BLaER1 treated with 17β-estradiol and CSF1 and Interleukin-3, amounts not matched to agents 10 nM and 100 nM (cell line): Measurements from ENCODE around the gene IMP4.

Experiments used
- H3K27ac ChIP-seq, 11 experiments: shearing (Covaris generic); formaldehyde crosslinking; 2 replicates each; pipeline ENCODE4 v1.8.1; 2022
- H3K27me3 ChIP-seq, 11 experiments: shearing (Covaris generic); formaldehyde crosslinking; 2 replicates each; pipeline ENCODE4 v1.8.1; 2022
- H3K36me3 ChIP-seq, 11 experiments: shearing (Covaris generic); formaldehyde crosslinking; 2 replicates each; pipeline ENCODE4 v1.8.1; 2022
- H3K4me1 ChIP-seq, 10 experiments: shearing (Covaris generic); formaldehyde crosslinking; 2 replicates each; pipeline ENCODE4 v1.8.1; 2022
- H3K4me2 ChIP-seq, 11 experiments: shearing (Covaris generic); formaldehyde crosslinking; 2 replicates each; pipeline ENCODE4 v1.8.1; 2022
- H3K4me3 ChIP-seq, 10 experiments: shearing (Covaris generic); formaldehyde crosslinking; 2 replicates each; pipeline ENCODE4 v1.8.1; 2022
- H3K9ac ChIP-seq, 11 experiments: shearing (Covaris generic); formaldehyde crosslinking; 2 replicates each; pipeline ENCODE4 v1.8.1; 2022
- H3K9me3 ChIP-seq, 11 experiments: shearing (Covaris generic); formaldehyde crosslinking; replicated peaks in 1 of 11; 2 replicates each; pipeline ENCODE4 v1.8.1; 2022
- H4K20me1 ChIP-seq, 11 experiments: shearing (Covaris generic); formaldehyde crosslinking; 2 replicates each; pipeline ENCODE4 v1.8.1; 2022
- Cebpa-rat ChIP-seq, 11 experiments: shearing (Covaris generic); IDR thresholded peaks; 2 replicates each; pipeline ENCODE4 v1.8.1; 2022

Gene IMP4

DNA sequence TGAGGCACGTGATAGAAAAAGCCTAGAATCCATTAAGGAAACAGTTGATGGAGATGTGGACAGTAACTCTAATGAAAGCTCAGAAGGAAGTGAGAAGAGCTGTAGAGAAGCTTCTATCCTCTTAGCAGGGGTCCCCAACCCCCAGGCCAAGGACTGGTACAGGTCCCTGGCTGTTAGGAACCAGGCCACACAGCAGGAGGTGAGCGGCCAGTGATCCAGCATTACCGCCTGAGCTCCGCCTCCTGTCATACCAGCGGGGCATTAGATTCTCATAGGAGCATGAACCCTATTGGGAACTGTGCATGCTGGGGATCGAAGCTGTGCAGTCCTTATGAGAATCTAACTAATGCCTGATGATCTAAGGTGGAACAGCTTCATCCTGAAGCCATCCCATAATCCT lies 8.7 kb upstream of the IMP4 start:
- Histone ChIP-seq H3K4me2 (no peak overlapping the region), H3K9me3 (peaks cover 0 to 8% (median 7%) of the 10 kb centered on the region in 11 experiments; a peak in 10 of 22 replicates), H3K27me3 (no peaks in the 10 kb centered on the region), H3K4me1 (peaks cover 0 to 30% (median 8%) of the 10 kb centered on the region in 10 experiments; a peak in 11 of 20 replicates), H3K4me3 (no peak overlapping the region), H3K9ac (no peak overlapping the region), H3K27ac (no peak overlapping the region), H4K20me1 (no peaks in the 10 kb centered on the region; a peak in 1 of 22 replicates), H3K36me3 (peaks cover 7 to 16% (median 13%) of the 10 kb centered on the region in 11 experiments; a peak in 21 of 22 replicates)
- TF ChIP-seq Cebpa-rat (IDR thresholded peaks at IDR 0.05), result no peak

DNA sequence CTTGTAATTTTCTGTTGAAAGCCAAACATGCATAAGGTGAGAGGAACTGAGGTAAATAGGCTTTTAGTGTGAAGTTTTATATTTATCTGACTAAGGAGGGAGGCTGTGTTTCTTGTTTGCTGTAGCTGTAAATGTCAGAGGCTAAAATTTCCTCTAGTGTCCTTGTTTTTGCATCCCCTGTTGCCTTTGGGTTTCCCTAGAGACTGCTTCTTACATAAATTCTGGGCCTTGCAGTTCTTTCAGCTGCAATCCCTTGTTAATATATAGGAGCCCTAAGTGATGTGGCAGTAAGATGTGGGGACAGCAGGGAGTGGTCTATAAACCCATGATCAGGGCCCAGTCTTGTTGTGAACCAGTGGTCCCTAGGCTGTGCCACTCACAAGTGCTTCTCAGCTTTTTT lies 7.5 kb upstream of the IMP4 start:
- TF ChIP-seq Cebpa-rat (IDR thresholded peaks at IDR 0.05), result no peak
- no peak overlapping the region for H3K4me3 ChIP-seq

DNA sequence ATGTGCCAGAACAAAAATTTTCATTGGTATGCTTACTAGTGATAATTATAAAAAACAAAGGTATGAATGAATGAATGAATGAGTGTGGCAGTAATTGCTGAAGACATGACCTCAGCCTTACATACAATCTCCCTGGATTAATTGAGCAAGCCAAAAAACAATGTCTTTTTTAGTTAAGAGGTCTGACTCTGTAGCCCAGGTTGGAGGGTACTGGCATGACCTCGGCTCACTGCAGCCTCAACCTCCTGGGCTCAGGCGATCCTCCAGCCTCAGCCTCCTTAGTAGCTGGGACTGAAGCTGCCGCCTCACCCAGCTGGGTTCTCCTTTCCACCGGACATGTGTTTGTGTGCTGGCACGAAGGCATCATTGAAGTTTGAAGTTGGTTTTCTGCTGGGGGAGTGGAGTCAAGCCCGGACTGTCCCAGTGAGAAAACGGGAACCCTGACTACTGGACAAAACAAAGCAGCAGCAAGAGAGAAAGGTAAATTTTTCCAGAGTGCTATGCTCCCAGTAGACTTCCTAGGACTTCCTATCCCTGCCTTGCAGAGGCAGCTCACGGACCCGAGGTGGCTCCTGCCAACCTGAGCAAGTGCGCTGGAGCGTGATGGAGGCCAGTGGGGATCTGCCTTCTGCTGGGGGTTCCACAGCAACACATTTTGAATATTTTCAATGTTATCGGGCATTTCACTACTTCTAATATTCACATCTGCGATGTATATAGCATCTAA lies 6.4 kb upstream of the IMP4 start:
- no peak for TF ChIP-seq Cebpa-rat (IDR thresholded peaks at IDR 0.05)
- Histone ChIP-seq H3K27me3 (no peaks in the 10 kb centered on the region), H3K4me2 (peak overlapping the region in 5 of 11 experiments; percentile 3 to 50 (median 32); a peak in 7 of 22 replicates), H4K20me1 (no peaks in the 10 kb centered on the region; a peak in 1 of 22 replicates), H3K9ac (no peak overlapping the region), H3K36me3 (peaks cover 16 to 33% (median 26%) of the 10 kb centered on the region in 11 experiments; a peak in 21 of 22 replicates), H3K9me3 (peaks cover 0 to 8% (median 7%) of the 10 kb centered on the region in 11 experiments; a peak in 10 of 22 replicates), H3K27ac (no peak overlapping the region), H3K4me1 (peaks cover 9 to 49% (median 18%) of the 10 kb centered on the region in 10 experiments), H3K4me3 (no peak overlapping the region)

More for the DNA sequence above, 7.5 kb upstream of the IMP4 start:
- peaks cover 16 to 28% (median 23%) of the 10 kb centered on the region in 11 experiments; a peak in 21 of 22 replicates for H3K36me3 ChIP-seq
- H3K27me3 ChIP-seq, result no peaks in the 10 kb centered on the region
- H3K4me2 ChIP-seq, result no peak overlapping the region
- H3K4me1 ChIP-seq, result peaks cover 0 to 38% (median 8%) of the 10 kb centered on the region in 10 experiments; a peak in 14 of 20 replicates
- H3K9me3 ChIP-seq, result peaks cover 0 to 8% (median 7%) of the 10 kb centered on the region in 11 experiments; a peak in 10 of 22 replicates
- H4K20me1 ChIP-seq, result no peaks in the 10 kb centered on the region; a peak in 1 of 22 replicates
- no peak overlapping the region for H3K9ac ChIP-seq
- H3K27ac ChIP-seq, result no peak overlapping the region

DNA sequence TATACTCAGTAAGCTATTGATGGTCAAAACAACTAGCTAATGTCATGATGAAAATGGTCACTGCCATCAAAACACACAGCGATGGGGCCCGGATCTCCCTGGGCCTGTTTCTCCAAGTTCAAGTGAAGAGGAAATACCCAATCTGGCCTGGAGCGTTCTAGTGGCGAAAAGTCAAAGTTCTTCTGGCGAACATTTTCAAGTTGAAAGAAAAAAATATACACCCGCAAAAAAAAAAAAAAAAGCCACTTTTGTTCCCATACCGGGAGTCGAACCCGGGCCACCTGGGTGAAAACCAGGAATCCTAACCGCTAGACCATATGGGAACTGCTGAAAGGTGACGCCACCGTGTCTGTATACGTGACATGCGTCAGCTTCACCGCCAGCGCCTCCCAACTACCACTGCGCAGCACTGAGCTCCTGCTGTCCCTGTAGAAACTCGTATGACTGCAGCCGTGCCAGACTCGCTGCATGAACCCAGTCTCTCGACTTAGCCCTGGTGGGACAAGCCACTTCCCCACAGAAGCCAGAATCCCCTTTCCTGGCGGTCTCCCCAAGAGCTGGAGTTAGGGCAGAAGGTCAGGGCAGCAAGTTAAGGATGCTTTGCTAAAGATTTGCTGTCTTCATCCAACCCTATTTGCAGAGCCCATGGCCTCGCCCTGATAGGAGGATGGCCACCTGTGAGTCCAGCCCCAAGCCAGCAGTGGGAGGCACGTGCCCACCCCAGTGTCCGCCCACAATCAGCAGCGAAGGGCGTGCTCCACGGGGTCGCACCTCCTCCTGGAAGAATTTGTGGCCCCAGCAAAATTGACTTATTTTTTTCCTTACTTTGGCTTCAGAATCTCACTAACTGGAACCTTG lies 5.6 kb upstream of the IMP4 start:
- H3K4me3 ChIP-seq, result peak overlapping the region in 4 of 10 experiments; percentile 11 to 36 (median 26); a peak in 4 of 20 replicates
- H3K27ac ChIP-seq, result no peak overlapping the region
- H4K20me1 ChIP-seq, result no peaks in the 10 kb centered on the region; a peak in 1 of 22 replicates
- peaks cover 11 to 51% (median 21%) of the 10 kb centered on the region in 10 experiments for H3K4me1 ChIP-seq
- H3K27me3 ChIP-seq, result no peaks in the 10 kb centered on the region
- H3K9me3 ChIP-seq, result peaks cover 0 to 8% (median 7%) of the 10 kb centered on the region in 11 experiments; a peak in 10 of 22 replicates
- no peak for TF ChIP-seq Cebpa-rat (IDR thresholded peaks at IDR 0.05)
- peak overlapping the region in 1 of 11 experiments; percentile 30; a peak in 2 of 22 replicates for H3K9ac ChIP-seq
- H3K36me3 ChIP-seq, result peaks cover 16 to 33% (median 26%) of the 10 kb centered on the region in 11 experiments; a peak in 21 of 22 replicates
- H3K4me2 ChIP-seq, result peak overlapping the region; percentile 2 to 65 (median 39); a peak in 20 of 22 replicates

DNA sequence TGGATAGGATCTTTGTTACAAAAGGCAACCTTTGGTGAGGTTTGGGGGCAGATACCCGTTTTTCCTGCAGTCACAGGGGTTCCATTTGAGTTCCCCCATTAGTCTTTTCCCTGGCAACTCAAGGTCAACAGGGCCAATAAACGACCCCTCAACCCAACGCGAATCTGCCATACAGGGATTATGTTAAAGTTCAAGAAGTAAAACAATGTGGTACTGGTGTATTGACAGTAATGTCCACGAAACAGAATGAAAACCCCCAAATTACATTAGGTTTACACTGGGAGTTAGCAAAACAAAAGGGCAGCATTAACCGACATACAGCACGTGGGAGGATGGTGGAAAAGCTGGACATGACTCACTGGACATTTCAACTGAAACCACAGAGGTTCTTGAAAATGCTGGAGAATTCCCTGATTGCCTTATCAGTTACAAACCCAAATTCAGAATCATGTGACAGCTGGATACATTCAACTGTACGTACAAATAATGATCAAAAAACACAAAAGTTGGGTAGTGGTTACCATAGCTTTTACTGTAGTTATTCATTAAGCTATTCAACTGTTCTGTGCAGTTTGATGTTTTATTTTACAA lies 4.9 kb upstream of the IMP4 start:
- peaks cover 0 to 8% (median 7%) of the 10 kb centered on the region in 11 experiments; a peak in 10 of 22 replicates for H3K9me3 ChIP-seq
- H3K9ac ChIP-seq, result no peak overlapping the region; a peak in 2 of 22 replicates
- peaks cover 11 to 51% (median 21%) of the 10 kb centered on the region in 10 experiments for H3K4me1 ChIP-seq
- H3K27me3 ChIP-seq, result no peaks in the 10 kb centered on the region
- peak overlapping the region; percentile 2 to 65 (median 39); a peak in 17 of 22 replicates for H3K4me2 ChIP-seq
- H3K4me3 ChIP-seq, result 0 out of 20 replicates have a peak overlapping the region, but pooled peaks of 2 of the 10 experiments have one; percentile 11 to 32
- no peak for TF ChIP-seq Cebpa-rat (IDR thresholded peaks at IDR 0.05)
- H4K20me1 ChIP-seq, result peaks cover 0 to under 1% (median 0%) of the 10 kb centered on the region in 11 experiments; a peak in 2 of 22 replicates
- peaks cover 16 to 33% (median 26%) of the 10 kb centered on the region in 11 experiments; a peak in 21 of 22 replicates for H3K36me3 ChIP-seq
- H3K27ac ChIP-seq, result no peak overlapping the region

DNA sequence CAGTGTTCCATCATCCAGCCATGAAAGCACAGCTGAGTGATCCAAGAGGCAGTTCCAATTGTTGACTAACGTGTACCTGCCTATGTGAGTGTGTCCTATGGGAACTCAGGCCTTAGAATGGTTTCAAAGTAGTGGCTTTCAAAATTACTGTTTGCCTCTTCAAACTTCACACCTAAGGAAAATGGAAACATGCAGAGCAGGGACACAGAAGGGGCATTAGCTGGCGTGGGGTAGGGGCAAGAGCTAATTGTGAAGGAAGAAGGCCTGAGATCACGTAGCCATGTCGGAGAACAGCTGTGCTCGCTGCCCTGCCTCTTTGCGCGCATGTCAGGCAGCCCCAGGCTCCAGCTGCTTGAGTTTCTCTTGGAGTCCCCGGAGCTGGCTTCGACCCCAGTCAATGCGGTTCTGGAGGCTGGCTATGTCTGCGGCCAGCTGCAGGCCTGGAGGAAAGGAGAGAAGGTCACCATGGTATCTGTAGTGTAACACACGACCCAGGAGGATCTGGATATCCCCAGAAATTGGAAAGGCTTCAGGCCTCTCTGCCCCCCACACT lies 3.8 kb upstream of the IMP4 start:
- no peak overlapping the region; a peak in 1 of 22 replicates for H3K4me2 ChIP-seq
- no peak overlapping the region for H3K4me3 ChIP-seq
- H3K27me3 ChIP-seq, result no peaks in the 10 kb centered on the region
- H3K9ac ChIP-seq, result no peak overlapping the region
- peaks cover 0 to 8% (median 7%) of the 10 kb centered on the region in 11 experiments; a peak in 10 of 22 replicates for H3K9me3 ChIP-seq
- H3K27ac ChIP-seq, result no peak overlapping the region
- H4K20me1 ChIP-seq, result peaks cover 0 to 11% (median 5%) of the 10 kb centered on the region in 11 experiments; a peak in 13 of 22 replicates
- peaks cover 16 to 33% (median 29%) of the 10 kb centered on the region in 11 experiments; a peak in 21 of 22 replicates for H3K36me3 ChIP-seq
- TF ChIP-seq Cebpa-rat (IDR thresholded peaks at IDR 0.05), result no peak
- peaks cover 17 to 56% (median 25%) of the 10 kb centered on the region in 10 experiments for H3K4me1 ChIP-seq

DNA sequence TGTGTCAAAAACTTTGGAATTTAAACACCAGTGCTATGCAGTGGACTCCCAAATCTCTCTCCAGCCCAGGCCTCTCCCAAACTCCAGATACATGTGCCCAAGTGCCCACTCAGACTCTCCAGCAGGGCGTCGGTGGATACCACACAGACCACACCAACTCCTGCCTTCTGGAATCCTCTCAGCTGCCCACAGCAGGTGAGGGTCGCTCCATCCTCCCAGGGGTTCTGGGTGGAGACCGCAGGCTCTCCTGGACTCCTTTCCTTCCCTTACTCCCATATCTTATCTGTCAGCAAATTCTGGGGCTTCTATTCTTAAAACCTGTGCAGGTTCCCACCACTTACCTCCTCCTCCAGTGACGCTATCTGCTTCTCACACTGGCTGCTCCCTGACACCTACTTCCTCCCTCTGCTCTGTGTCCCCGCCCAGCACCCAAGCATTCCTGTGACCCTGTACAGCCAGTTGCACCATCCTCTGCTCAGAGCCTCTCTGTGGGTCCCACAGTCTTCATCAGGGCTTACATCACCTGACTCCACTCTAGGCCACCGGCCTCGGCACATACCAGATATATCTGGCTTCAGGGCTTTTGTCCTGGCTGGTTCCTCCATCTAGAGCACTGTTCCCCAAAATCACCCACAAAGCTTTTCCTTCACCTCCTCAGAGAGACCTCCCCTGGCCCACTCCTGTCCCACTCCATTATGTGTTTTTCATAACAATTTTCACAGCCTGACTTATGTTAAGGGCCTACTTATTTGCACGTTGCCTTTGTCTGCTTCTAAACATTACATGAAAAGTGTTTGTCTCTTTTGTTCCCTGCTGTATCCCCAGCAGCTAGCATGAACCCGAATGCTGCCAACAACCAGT lies 2.6 kb upstream of the IMP4 start:
- no peak overlapping the region for H3K27ac ChIP-seq
- TF ChIP-seq Cebpa-rat (IDR thresholded peaks at IDR 0.05), result no peak
- peaks cover 0 to 23% (median 17%) of the 10 kb centered on the region in 11 experiments; a peak in 14 of 22 replicates for H4K20me1 ChIP-seq
- H3K4me1 ChIP-seq, result peaks cover 25 to 56% (median 34%) of the 10 kb centered on the region in 10 experiments
- peak overlapping the region; percentile 64 to 94 (median 87); a peak in 16 of 22 replicates for H3K4me2 ChIP-seq
- no peak overlapping the region for H3K4me3 ChIP-seq
- peaks cover 0 to 7% (median 5%) of the 10 kb centered on the region in 11 experiments; a peak in 10 of 22 replicates for H3K9me3 ChIP-seq
- H3K9ac ChIP-seq, result peak overlapping the region in 4 of 11 experiments; percentile 10 to 96 (median 86); a peak in 1 of 22 replicates
- no peaks in the 10 kb centered on the region for H3K27me3 ChIP-seq
- H3K36me3 ChIP-seq, result peaks cover 26 to 44% (median 40%) of the 10 kb centered on the region in 11 experiments
